ENCODE measurements around the gene SEZ6L2. TPM values are rescaled to one million over a fixed set of nuclear protein-coding genes. Genes with fewer than 3 reads are reported as not detected.
"Not testable (repeated sequence)": the region's sequence is repeated elsewhere in the genome, so short reads cannot be mapped to it uniquely, and the experiment has no call there.

SEZ6L2 gene
- 1 to 10 TPM in 2 of 3 donors, under 1 TPM in 1; 0.16 to 7.2 (median 5.0) TPM for total RNA-seq

DNA sequence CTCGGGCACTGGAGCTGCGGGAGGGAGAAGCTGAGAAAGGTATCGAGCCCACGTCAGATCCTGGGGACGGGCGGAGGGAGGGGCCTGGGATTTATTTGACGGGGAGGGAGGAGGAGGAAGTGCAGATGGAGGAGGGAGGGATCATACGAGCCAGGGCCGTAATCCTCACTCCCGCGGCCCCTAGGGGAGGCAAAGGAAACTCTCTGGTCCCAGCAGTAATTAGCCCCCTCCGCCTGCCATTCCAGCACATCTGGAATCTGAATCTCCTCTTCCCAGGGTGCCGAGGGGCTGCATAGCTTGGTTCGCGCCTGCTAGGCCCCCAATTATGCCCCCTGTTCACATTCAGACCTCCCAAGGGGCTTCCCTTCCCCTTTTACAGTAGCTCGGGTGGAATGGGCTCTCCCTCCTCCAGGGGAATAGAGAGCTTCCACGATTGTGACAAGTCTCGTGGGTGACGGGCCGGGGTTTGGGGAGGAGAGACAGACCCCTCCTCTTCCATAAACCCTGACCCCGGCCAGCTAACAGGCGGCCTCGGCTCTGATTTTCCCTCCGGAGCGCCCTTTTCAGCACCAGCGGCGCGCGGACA is at the start of gene SEZ6L2:
Gene SEZ6L2 (minus strand): TSS at position 35 of the 586 bp plus-strand sequence. CDS start 531 bp downstream, outside the sequence.
- H3K27ac ChIP-seq = peak within 1 kb of the TSS; percentile 64 to 73
- H3K9me3 ChIP-seq = no peaks in the 10 kb centered on the region
- H3K36me3 ChIP-seq = no peaks in the 10 kb centered on the region
- intact Hi-C loops (cut with DNase I; ENCODE audit: low total_unique reads) = loop anchor here (1.0 to 10.0 kb wide), 2 partner anchors 26 to 1875 kb away; no protein-coding TSS in a partner anchor
- H3K27me3 ChIP-seq = peaks cover 0 to 10% of the 10 kb centered on the region in 2 donors
- H3K4me1 ChIP-seq = no peaks in the 10 kb centered on the region
- H3K4me3 ChIP-seq = peak within 1 kb of the TSS; percentile 45 to 73 (median 70)
- no peak for TF ChIP-seq POLR2A (IDR thresholded peaks at IDR 0.05)
- no peak for TF ChIP-seq POLR2AphosphoS5 (IDR thresholded peaks at IDR 0.05)
- TF ChIP-seq, protein P1, sequence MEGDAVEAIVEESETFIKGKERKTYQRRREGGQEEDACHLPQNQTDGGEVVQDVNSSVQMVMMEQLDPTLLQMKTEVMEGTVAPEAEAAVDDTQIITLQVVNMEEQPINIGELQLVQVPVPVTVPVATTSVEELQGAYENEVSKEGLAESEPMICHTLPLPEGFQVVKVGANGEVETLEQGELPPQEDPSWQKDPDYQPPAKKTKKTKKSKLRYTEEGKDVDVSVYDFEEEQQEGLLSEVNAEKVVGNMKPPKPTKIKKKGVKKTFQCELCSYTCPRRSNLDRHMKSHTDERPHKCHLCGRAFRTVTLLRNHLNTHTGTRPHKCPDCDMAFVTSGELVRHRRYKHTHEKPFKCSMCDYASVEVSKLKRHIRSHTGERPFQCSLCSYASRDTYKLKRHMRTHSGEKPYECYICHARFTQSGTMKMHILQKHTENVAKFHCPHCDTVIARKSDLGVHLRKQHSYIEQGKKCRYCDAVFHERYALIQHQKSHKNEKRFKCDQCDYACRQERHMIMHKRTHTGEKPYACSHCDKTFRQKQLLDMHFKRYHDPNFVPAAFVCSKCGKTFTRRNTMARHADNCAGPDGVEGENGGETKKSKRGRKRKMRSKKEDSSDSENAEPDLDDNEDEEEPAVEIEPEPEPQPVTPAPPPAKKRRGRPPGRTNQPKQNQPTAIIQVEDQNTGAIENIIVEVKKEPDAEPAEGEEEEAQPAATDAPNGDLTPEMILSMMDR (IDR thresholded peaks at IDR 0.05) = peak in 1 of 3 donors; percentile 33
- DNase-seq (ENCODE audit: low spot score in 2 of 2) = peak; percentile 55 to 83

DNA sequence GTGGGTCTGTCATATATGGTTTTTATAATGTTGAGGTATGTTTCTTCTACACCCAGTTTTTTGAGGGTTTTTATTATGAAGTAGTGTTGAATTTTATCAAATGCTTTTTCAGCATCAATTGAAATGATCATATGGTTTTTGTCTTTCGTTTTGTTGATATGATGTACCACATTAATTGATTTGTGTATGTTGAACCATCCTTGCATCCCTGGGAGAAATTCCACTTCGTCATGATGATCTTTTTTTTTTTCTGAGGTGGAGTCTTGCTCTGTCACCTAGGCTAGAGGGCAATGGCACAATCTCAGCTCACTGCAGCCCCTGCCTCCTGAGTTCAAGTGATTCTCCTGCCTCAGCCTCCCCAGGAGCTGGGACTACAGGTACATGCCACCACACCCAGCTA is 48.5 kb upstream of the SEZ6L2 start:
- Histone ChIP-seq H3K9me3 (no peaks in the 10 kb centered on the region), H3K27me3 (no peaks in the 10 kb centered on the region), H3K4me1 (no peaks in the 10 kb centered on the region), H3K27ac (no peak overlapping the region), H3K36me3 (no peaks in the 10 kb centered on the region), H3K4me3 (no peak overlapping the region)
- no peak for TF ChIP-seq POLR2A (IDR thresholded peaks at IDR 0.05)
- no peak for TF ChIP-seq POLR2AphosphoS5 (IDR thresholded peaks at IDR 0.05)
- TF ChIP-seq, protein P1 (IDR thresholded peaks at IDR 0.05) = no peak
- intact Hi-C loops (cut with DNase I; ENCODE audit: low total_unique reads) = no loop called here
- no peak for DNase-seq (ENCODE audit: low spot score in 2 of 2)

DNA sequence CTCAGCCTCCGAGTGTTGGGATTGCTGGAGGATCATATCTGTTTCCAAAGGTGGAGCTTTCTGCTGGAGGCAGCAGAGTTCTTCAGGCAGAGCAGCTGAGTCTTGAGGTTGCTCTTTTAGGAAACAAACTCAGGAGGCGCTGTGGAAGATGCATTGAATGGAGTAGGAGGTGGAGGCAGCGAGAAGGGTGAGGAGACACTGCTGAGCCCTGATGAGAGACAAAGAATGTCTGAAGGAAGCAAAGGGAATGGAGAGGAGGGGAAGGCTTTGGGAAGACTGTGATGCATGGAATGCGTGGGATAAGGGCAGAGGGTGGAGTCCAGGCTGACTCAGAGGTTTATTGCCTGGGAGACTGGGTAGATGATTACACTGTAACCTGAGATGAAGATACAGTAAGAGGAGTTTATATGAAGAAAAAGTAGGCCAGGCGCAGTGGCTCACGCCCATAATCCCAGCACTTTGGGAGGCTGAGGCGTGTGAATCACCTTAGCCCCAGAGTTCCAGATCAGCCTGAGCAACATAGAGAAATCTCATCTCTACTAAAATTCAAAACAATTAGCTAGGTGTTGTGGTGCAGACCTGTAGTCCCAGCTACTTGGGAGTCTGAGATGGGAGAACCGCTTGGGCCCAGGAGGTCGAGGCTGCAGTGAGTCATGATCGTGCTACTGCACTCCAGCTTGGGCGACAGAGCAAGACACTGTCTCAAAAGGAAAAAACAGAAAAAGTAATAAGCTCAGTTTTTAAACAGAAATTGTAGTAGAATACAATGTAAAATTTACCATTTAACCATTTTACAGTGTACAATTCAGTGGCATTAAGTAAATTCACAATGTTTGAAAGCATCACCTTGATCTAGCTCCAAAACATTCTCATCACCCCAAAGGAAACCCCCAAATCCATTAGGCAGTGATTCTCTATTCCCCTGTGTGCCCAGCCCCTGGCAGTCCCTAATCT is 44.8 kb upstream of the SEZ6L2 start:
- peak overlapping the region; percentile 30 to 65 for H3K27ac ChIP-seq

DNA sequence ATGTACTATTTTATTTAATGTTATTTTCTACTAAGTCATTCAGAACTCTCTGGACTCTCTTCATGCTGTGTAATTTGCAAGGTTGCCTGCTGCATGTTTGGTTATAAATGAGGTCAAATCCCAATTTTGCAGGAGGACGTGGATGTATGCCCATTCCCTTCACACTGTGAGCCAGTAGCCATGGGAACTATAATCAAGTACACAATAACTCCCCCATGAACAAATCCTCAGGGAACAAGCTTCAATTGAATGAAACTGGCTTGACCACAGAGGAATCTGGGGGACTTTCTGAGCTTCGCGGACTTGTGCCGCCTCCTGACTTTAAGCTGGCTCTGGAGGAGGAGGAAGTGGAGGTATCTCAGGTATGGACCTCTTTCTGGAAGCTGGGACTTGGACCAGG is 41.3 kb upstream of the SEZ6L2 start:
- Histone ChIP-seq H3K36me3 (no peaks in the 10 kb centered on the region), H3K4me3 (no peak overlapping the region), H3K27me3 (no peaks in the 10 kb centered on the region), H3K9me3 (no peaks in the 10 kb centered on the region), H3K27ac (no peak overlapping the region), H3K4me1 (no peaks in the 10 kb centered on the region)
- DNase-seq (ENCODE audit: low spot score in 2 of 2) = no peak
- intact Hi-C loops (cut with DNase I; ENCODE audit: low total_unique reads) = no loop called here
- TF ChIP-seq, protein P1 (IDR thresholded peaks at IDR 0.05) = no peak

More for the DNA sequence above, 44.8 kb upstream of the SEZ6L2 start:
- DNase-seq (ENCODE audit: low spot score in 2 of 2) = no peak
- Histone ChIP-seq H3K4me1 (no peaks in the 10 kb centered on the region), H3K4me3 (no peak overlapping the region), H3K27me3 (no peaks in the 10 kb centered on the region), H3K9me3 (no peaks in the 10 kb centered on the region), H3K36me3 (no peaks in the 10 kb centered on the region)
- TF ChIP-seq POLR2A (IDR thresholded peaks at IDR 0.05) (no peak), POLR2AphosphoS5 (IDR thresholded peaks at IDR 0.05) (no peak)
- TF ChIP-seq, protein P1 (IDR thresholded peaks at IDR 0.05) = no peak
- intact Hi-C loops (cut with DNase I; ENCODE audit: low total_unique reads) = no loop called here

DNA sequence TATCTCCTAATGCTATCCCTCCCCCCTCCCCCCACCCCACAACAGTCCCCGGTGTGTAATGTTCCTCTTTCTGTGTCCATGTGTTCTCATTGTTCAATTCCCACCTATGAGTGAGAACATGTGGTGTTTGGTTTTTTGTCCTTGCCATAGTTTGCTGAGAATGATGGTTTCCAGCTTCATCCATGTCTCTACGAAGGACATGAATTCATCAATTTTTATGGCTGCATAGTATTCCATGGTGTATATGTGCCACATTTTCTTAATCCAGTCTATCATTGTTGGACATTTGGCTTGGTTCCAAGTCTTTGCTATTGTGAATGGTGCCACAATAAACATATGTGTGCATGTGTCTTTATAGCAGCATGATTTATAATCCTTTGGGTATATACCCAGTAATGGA is 32.4 kb upstream of the SEZ6L2 start:
- H3K9me3 ChIP-seq; H3K27me3 ChIP-seq; H3K27ac ChIP-seq; H3K4me3 ChIP-seq; H3K4me1 ChIP-seq; DNase-seq (ENCODE audit: low spot score in 2 of 2); H3K36me3 ChIP-seq; intact Hi-C loops (cut with DNase I; ENCODE audit: low total_unique reads): not testable (repeated sequence)

Data from breast epithelium (tissue), 4 donors.